CD4-positive, alpha-beta T cell treated with Interleukin-17A for 1 hour (primary cell): ENCODE measurements around the gene KRT2.

Experiments used
- DNase-seq: peaks from one replicate; pipeline ENCODE4 v3.0.0-alpha.2; 2020

KRT2 gene

DNA sequence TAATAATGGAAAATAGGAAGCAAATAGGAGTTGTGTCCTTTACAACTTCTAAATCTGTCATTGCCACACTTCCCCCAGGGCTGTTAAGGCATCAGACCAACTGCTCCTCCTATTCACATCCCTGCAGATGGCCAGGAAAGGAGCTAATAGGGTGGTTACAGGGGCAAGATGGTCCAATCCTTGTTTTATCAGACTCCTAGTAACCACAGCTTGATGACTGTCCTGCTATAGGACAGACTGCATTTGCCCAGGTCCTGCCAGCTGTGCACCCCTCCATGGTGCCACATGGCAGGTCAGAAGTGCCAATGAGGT is 10.9 kb upstream of the KRT2 start:
- no peak for DNase-seq

DNA sequence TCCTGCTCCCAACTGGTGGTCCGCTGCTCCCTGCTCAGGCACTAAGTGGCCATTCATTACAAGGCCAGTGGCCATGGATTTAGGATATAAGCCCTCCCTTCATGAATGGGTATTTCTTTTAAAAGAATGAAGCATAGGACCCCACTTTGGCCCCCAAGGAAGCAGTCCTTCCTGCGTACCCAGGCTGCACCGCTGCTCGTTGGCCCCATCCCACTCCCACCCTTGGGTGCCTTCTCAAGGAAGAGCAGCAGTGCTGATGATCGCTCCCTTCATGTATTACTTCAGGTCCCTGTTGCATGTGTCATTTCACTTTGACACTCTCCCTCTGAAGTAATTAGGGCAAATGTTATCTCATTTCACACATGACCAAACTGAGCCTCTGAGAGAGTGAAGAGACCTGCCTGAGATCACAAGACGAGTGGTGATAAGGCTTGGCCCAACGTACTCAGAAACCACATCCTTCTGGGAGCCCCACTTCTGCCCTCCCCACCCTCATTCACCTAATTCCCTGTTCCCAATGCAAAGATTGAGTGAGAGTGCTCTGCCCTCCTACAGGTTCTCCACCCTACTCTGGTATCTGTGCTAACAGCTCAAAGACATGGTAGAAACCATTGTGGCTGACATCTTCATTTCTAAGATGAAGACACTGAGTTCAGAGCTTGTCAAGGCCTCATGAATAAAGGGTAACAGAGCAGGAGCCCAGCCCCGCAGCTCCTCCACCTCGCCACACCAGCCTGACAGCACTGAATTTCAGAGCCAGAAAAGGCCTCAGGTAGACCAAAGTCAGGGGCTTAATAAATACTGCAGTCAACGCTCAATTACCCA is 10.3 kb upstream of the KRT2 start:
- no peak for DNase-seq

DNA sequence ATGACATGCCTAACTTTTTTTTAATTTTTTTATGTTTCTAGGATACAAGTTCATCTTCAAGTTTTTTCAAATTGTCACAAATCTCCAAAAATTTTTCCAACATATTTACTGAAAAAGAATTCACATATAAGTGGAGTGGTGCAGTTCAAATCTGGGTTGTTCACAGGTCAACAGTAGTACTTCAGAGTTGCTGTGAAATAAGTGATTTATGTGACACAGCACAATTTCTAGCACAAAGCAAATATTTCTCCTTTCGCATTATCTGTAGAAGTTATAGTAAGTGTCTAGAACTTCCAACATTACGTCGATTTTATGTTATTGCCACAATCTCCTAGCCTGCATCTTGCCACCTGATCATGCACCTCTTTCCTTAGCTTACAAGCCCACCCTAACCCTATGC is 9.7 kb upstream of the KRT2 start:
- DNase-seq: no peak

DNA sequence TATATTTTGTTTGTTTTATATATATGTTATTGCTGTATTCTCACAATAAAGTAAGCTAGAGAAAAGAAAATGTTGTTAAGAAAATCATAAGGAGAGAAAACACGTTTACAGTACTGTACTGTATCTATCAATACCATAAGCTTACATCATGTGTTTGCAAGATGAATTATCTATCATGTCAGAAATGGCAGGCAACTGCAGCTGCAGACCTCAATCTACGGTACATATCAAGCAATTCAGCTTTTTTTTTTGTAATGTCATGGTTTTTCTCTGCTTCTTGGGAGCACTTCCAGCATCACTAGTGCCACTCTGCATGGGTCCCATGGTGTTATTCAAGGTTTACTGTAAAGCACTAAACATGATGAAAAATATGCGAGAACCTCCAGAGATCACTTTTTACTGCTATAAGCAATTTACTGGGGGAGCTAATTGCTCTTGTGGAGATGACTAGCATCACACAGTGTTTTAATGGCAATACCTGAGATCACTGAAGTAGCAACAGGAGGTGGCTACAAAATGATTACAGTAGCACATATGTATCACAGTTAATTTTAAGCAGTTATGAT is 9.0 kb upstream of the KRT2 start:
- DNase-seq: no peak

DNA sequence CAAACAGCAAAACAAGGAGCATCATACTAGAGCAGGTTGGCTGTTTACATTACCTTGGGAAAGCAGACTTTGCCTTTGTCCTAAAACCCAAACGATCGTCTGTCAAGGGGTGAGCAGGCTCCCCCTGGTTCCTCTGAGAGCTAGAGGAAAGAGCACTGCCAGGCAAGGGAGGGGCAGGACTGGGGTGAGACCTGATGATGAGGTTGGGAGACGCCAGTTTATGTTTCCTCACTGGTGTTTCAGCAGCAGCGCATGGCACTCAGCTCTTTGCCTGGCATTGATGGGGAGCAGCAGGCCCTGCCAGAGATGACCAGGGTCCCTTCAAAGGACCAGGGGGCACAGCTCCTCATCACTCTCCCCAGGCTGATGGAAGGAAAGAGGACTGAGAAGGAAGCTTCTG is 7.9 kb upstream of the KRT2 start:
- no peak for DNase-seq

DNA sequence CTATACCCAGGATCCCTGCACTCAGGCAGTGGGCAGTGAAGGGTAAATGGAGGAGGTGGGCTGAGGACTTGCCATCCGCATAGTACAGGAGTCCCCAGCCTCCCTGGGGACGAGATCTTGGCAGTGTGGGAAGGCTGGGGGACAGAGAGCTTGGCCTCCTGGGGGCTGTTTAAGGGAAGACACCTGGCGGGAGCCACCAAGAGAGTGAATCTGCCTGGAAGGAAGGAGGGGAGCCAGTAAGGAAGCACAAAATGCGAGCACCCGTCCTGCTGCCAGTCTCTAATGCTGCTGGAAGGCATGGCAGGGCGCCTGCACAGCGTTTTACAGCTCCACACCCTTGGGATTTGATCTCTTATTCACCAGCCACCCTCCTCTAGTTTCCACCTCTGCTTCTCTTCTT is 7.4 kb upstream of the KRT2 start:
- no peak for DNase-seq

DNA sequence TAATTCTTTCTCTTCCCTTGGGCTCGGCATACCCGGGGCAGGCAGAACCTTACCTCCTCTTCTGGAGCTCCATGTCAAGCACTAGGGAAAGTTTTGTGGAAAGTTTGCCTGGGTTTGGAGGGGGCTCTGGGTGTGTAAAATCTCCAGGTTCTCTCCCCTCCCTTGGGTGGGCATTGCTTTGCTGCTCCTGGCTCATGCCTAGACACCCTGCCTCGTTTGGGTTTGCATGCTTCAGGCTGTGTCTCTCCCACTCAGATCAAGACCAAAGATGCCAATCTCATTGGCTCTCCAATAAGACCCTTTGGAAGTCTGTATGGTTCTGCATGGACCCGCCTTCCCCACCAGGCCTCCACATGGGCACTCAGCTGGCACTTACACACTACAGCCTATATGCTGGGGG is 6.2 kb upstream of the KRT2 start:
- no peak for DNase-seq

DNA sequence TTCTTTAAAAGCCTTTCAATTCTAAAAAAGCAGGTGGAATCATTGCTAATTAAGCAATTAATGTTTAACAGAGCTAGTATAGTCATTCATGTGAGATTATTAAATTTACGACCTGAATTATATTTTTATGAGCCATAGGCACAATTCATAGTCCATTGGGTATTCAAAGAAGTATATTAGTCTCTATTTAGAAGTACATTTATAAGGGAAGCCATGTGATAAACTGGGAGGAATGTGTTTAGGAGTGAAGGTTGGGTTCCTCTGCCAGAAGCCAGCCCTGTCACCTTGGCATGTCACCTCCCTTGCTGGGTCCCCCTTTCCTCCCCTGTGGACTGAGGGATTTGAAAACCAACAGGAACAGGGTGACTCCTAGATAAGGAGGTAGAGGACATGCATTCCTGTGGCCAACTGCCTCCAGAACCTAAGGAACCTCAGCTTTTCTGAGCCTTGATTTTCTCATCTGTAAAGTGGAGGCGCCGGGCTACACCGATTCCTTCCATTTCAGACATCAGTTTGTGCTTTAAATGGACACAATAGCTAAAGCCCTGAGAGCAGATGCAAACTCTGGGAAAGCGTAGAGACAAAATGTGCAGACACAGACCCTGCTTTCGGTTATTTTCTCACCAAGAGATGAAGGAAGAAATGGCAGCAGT is 5.4 kb upstream of the KRT2 start:
- no peak for DNase-seq

DNA sequence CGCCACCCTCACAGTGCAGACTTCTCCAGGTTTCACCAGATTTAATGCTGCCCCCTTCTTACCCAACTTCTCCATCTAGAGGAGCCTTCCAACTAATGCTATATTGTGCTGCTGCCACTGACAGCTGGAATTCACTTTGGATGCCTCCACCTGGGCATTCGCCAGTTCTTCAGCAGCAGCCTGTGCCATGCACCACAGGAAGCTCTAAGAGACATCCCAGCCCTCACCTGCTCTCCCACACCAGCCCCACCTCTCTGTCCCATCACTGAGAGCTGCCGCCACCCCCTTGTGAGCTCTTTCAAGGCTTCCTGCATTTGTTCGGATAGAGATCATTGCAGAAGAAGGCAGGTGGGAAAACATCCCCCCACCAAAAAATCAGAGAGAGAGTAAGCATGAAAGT is 4.6 kb upstream of the KRT2 start:
- DNase-seq: no peak

DNA sequence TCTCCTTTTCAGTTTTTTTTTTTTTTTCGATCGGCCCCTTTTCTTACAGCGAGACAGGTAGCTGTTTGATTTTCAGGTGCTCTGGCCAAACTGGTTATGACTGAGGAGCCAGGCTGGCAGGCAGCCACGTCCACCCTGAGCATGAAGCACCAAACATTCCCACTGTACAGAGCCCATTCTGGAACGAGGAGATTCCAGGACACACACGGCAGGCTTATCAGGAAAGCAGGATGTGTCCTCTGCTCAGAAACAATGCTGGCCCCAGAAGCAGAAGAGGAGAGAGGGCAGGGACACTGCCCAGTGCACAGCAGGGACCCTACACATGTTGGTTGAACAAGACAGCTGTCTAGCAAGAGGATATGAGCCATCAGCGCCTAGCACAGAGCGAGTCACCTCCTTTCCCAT is 3.7 kb upstream of the KRT2 start:
- no peak for DNase-seq

DNA sequence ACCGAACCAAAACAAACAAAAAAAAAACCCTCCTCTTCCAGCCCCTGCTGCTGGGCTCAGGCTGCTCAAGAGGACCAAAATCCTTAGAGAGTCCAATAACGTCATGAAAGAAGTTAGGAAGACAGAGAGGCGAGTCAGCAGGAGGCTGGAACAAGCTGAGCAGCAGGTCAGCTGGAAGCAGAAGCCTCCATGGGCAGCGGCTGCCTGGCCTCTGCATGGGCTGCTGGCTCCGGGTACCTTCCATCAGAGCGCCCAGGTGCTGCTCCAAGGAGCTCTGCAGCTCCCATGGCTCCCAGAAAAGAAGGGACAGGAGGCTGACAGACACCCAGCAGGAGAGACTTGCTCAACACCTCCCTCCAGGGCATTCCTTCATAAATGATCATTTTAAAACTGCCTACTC is 3.2 kb upstream of the KRT2 start:
- no peak for DNase-seq

DNA sequence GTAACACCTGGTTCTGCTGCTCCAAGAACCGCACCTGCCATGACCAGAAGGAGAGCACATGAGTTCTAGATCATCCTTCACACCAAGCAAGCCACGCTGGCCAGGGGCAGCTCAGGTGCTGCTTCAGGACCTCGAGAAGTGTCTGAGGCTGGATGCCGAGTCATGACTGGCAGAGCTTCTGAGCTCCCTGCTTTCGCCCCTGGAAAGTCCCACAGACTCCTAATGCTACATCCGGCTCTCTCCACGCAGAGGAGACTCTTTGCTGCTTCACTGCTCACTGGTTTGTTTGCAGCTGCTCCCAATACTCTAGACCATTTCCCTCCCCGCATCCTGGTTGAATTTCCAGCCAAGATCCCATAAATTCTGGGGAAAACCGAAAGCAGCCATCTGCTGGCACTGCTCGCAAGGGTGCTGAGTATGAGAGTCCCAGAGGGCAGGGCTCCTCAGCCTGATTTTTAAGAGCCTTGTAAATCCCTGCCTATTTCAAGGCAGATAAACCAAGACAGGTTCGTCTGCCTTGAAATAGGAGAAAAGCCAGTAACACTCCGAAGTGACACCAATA is 1.4 kb downstream of the KRT2 start:
- DNase-seq: no peak

DNA sequence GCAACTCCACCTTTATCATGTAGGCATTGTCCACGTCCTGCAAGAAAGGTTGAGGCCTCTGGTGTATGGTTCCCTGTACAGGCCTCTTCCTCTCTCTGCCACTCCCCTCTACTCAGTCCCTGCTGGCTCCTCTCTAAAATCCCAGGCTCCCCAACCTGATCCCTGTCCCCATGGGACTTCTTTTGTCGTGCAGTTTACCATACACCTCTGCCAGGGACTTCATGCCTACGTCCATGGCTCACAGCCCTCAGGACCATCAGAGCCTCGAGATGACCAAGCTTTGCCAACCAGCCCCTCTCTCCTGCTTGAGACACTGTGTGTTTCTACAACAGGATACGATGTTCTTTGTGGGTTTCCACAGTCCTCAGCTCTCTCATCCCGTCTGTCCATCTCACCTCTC is 2.9 kb downstream of the KRT2 start:
- no peak for DNase-seq

DNA sequence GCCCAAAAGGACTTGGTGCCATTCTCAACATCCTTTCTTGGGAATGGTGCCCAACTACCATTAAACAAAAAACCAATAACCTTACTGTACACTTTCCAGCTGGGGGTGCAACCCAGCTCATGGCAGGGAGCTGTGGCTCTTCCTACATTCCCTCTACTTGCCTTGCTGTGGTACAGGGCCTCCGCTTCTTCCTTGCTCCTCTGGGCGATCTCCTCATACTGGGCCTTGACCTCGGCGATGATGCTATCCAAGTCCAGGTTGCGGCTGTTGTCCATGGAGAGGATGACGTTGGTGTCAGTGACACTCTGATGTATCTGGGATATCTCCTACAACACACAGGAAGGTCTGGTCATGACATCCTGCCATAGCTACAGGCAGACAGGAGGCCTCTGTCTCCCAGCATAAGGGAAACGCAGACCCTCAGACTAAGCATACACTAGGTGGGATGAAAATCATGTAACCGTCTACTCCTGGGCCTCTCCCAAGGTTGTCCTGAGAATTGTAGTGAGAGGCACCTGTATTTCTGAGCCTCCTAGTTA is 3.9 kb downstream of the KRT2 start:
- no peak for DNase-seq

DNA sequence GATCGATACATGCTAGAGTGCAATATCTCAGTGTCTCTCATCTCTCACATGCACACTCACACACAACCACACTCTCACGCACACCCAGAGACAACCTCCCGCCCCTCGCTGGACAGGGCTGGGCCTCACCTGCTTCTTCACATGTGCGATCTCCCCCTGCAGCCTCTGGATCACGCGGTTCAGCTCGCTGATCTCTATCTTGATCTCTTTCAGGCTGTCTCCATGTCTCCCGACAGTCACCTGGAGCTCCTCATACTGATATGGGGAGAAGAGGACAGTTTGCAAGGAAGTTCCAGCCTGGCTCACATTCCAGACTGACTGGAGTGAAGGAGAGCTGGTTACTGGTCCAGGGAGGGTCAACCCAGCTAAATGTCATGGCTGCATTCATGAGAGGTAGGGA is 4.4 kb downstream of the KRT2 start:
- DNase-seq: no peak

DNA sequence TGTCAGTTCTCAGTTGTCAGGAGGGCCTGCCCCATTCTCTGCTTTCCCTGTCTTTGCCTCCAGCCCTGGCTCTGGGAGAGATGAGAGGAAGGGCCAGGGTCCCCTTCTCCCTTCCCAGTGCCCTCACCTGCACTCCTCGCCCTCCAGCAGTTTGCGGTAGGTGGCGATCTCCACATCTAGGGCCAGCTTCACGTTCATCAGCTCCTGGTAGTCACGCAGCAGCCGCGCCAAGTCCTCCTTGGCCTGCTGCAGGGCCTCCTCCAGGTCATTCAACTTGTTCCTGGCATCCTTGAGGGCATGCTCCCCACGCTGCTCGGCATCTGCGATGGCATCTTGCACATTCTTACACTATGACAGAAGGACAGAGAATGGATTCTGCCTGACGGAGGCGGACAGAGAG is 5.4 kb downstream of the KRT2 start:
- DNase-seq: no peak

DNA sequence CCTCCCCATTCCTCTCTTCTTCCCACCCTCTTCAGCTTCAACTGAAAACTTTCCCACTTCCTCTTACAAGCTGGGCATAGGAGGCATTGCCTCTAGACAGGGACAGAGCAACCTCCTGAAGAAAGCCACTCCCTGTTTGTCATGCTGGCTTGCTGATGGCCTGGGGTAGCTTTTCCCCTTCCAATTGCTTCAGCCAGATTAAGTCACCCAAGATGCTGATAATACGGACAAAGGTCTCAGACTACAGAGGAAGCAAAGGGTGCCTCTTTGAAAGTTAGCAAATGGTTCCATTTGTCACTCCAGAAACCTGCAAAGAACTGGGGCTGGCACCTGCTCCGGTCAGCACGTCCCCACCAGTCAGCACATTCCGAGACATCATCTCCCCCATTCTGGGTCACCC is 6.0 kb downstream of the KRT2 start:
- no peak for DNase-seq

DNA sequence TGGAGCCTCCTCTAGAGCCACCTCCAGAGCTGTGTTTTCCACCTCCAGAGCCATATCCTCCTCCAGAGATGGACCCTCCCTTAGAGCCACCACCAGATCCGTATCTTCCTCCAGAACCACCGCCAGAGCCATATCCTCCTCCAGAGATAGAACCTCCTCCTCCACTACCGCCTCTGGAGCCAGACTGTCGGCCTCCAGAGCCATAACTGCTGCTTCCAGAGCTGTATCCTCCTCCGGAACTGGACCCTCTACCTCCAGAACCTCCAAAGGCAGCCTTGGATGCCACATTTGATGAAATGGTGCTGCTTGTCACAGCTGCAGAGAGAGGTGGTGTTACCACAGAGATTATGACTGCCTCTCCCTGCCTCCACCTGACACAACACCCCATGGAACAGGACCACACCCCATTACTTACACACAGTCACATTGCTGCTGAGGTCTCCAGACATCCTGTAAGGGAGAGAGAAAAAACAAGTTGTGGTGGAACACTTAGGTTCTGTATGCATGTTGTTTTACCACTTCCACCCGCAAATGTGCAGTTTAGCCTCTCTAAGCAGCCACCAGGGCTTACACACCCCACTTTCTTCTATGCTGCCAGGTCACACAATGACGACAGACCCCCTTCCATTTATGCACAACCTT is 6.8 kb downstream of the KRT2 start:
- peak; percentile 67 for DNase-seq

DNA sequence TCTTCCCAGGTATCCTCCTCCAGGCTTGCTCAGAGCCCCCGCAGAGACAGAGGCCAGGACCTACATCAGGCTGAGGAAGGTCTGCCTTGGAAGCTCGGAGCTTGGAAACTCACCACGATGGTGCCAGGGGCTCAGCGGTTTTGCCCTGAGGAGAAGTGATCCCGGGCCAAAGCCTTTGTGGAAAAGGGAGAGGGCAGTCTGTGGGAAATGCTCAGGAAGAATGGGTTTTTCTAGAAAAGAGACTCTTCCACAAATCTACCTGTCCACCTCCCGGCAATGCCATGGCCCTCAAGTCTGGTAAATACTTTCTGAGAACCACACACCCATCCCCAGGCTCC is 8.0 kb downstream of the KRT2 start:
- no peak for DNase-seq

DNA sequence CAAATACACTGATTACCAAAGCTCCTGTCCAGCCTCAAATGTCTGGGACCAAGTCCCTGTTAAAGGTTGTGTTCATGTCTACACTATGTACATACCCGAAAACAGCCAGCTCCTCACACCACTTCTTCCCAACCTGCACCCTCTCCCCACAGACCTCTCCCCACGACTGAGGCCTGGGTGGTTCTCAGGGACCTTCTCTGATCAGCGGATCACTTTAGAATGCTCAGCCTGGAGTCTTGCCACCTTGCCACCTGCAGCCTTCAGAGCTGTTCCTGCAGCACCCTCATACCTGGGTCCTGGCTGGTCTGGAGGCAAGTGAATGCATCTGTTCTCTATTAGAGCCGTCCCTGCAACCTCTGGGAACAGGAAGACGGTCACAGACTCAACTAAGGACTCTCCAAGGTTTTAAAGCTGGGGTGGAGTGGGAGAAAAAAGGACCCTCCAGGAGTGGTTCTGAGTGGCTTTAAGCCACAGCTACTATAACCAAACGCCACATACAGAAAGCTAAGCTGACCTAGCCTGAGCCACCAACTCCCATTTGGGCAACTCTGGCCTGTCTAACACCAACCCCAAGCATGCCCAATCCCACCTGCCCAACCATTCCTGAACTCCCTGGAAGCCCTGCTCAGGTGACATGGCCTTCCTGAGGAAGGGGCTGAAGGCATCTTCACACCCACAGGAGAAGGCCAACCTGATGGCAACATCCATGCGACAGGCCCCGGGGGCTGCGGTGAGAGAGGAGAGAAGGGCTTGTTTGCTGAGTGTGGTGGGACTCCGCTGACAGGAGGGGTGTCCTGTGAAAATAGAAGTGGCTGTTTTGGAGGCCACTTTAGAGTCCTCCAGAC is 8.6 kb downstream of the KRT2 start:
- DNase-seq: no peak

DNA sequence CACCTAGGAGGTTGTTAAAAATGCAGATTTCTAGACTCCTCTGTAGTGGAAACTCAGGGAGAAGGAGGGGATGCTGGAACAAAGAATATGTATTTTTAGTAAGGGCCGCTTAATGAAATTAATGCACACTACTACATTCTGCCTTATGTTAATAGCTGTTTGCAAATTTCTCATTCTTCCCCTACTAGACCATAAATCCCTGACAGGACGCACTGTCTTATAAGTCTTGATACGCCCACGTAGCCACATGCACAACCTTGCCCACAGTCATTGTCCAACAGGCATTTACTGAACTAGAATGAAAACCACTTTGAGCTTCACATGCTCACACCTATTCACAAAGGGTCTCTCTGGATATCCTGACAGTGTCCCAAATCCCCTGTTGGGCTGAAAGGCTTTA is 10.5 kb downstream of the KRT2 start:
- DNase-seq: no peak

DNA sequence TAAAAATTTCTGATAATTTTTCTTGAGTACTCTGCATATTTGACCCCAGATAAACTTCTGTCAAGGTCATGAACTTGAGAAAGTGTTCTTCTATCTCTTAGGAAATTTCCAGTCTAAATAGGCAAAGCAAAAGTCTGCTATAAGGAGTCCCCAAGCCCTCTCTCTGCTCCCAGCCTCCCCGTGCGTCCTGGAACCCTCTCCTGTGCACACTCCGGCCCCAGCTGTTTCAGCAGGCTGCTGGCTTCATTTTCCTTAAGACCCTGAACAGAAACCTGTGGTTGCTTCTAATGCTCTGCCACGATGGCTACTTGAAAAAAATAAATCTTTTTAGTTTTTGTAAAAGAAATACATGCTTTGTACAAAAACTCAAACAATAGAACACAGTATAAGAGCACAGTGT is 14.7 kb downstream of the KRT2 start:
- DNase-seq: no peak
